MM.1S (cell line): Measurements from ENCODE around the gene CAMSAP1.

Experiments
- EZH2phosphoT487 ChIP-seq: fragments of 300-600 bp; sonication (generic); IDR thresholded peaks from 2 replicates; pipeline ENCODE4 v1.6.1; 2018; ENCODE audit warnings: antibody characterized with exemption, low read length
- TF ChIP-seq, protein P1 (sequence below): fragments of 300-600 bp; sonication (generic); IDR thresholded peaks from 2 replicates; pipeline ENCODE4 v1.5.1; 2016; ENCODE audit warnings: antibody characterized with exemption, low read length, mixed read lengths

DNA sequence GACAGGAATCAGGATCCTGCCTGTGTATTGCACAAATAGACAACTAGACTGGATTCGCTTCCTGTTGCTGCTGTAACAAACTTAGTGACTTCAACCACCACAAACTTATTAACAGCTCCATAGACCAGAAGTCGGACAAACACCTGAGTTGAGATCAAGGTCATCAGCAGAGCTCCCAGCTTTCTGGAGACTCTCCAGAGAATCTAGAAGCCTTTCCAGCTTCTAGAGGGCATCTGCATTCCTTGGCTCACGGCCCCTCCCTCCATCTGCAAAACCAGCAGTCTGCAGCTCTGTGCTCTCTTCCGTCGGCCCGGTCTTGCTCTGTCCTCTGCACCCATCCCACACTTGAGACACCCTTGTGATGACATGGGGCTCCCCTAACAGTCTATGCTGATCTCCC is 106.3 kb downstream of the CAMSAP1 start:
- TF ChIP-seq, protein P1, sequence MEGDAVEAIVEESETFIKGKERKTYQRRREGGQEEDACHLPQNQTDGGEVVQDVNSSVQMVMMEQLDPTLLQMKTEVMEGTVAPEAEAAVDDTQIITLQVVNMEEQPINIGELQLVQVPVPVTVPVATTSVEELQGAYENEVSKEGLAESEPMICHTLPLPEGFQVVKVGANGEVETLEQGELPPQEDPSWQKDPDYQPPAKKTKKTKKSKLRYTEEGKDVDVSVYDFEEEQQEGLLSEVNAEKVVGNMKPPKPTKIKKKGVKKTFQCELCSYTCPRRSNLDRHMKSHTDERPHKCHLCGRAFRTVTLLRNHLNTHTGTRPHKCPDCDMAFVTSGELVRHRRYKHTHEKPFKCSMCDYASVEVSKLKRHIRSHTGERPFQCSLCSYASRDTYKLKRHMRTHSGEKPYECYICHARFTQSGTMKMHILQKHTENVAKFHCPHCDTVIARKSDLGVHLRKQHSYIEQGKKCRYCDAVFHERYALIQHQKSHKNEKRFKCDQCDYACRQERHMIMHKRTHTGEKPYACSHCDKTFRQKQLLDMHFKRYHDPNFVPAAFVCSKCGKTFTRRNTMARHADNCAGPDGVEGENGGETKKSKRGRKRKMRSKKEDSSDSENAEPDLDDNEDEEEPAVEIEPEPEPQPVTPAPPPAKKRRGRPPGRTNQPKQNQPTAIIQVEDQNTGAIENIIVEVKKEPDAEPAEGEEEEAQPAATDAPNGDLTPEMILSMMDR, result no peak
- no peak for TF ChIP-seq EZH2phosphoT487
